ENCODE measurements around the gene PDE4D.

DNA sequence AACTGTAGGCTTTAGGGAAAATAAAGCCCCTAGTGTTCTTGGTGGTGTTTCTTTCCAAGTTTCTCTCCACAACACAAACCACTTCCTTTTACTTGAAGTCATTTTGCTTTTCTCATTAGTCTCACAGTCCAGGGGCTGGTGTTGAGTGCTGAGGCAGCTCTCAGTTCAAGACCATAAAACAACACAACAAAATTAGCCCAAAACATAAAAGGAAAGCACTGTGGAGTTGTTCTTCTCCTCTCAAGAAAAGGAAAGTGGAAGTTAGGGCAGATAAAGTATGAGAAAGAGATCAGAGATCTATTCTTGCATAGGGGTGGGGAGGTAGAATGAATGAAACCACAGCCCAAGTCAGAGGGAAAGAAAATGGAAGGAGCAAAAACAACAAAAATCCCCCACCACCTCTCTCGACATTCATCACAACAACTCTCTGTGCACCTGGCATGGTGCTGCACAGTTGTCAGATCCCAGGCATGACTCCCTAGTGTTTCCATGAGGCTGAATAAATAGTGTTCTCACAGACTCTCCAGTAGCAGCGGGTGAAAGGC lies 740.8 kb downstream of the PDE4D start:
- TF ChIP-seq CTCF (conservative IDR thresholded peaks at IDR 0.05; ENCODE audit: low read depth, low read length): no peak
- TF ChIP-seq POLR2A (IDR thresholded peaks at IDR 0.05; ENCODE audit: low read depth, low read length): no peak
- TF ChIP-seq RAD21 (IDR thresholded peaks at IDR 0.05; ENCODE audit: low read length): no peak
- no peak for TF ChIP-seq RFX5 (IDR thresholded peaks at IDR 0.05; ENCODE audit: low read depth, low read length)
- no peak for TF ChIP-seq BHLHE40 (IDR thresholded peaks at IDR 0.05; ENCODE audit: low read depth, low read length)
- TF ChIP-seq RCOR1 (IDR thresholded peaks at IDR 0.05; ENCODE audit: insufficient replicate concordance, low read length): no peak
- TF ChIP-seq MAFK (IDR thresholded peaks at IDR 0.05; ENCODE audit: low read depth, low read length): no peak
- no peak for TF ChIP-seq SMC3 (IDR thresholded peaks at IDR 0.05; ENCODE audit: low read depth, low read length)
- TF ChIP-seq, protein P1, sequence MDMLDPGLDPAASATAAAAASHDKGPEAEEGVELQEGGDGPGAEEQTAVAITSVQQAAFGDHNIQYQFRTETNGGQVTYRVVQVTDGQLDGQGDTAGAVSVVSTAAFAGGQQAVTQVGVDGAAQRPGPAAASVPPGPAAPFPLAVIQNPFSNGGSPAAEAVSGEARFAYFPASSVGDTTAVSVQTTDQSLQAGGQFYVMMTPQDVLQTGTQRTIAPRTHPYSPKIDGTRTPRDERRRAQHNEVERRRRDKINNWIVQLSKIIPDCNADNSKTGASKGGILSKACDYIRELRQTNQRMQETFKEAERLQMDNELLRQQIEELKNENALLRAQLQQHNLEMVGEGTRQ (IDR thresholded peaks at IDR 0.05; ENCODE audit: low read depth, low read length): no peak
- no peak for TF ChIP-seq ELK1 (IDR thresholded peaks at IDR 0.05; ENCODE audit: borderline replicate concordance, low read depth, low read length)
- no peak for TF ChIP-seq CEBPB (IDR thresholded peaks at IDR 0.05; ENCODE audit: low read depth, low read length)

Data from IMR-90 (cell line).